ENCODE data around the gene AMPD1.

GRCh38 chr1:114723915-114724314 is 28.6 kb upstream of the AMPD1 start:
- TF ChIP-seq ZBTB7A (CRISPR knock-in tag; IDR thresholded peaks at IDR 0.05) = no peak
- no peak for TF ChIP-seq ZSCAN21 (CRISPR knock-in tag; IDR thresholded peaks at IDR 0.05; ENCODE audit: borderline replicate concordance)
- TF ChIP-seq SMARCE1 (IDR thresholded peaks at IDR 0.05; ENCODE audit: borderline replicate concordance) = no peak
- no peak for TF ChIP-seq BHLHE40 (IDR thresholded peaks at IDR 0.05; ENCODE audit: low read length)
- TF ChIP-seq CTCF (CRISPR knock-in tag; IDR thresholded peaks at IDR 0.05) = no peak
- TF ChIP-seq GTF2F1 (IDR thresholded peaks at IDR 0.05; ENCODE audit: low read length) = no peak
- no peak for TF ChIP-seq FOXK2 (IDR thresholded peaks at IDR 0.05)
- TF ChIP-seq ZNF777 (CRISPR knock-in tag; IDR thresholded peaks at IDR 0.05) = no peak
- no peak for TF ChIP-seq ZMYM4 (CRISPR knock-in tag; IDR thresholded peaks at IDR 0.05)
- TF ChIP-seq POLR2A (IDR thresholded peaks at IDR 0.05; ENCODE audit: insufficient read depth in 1 of 2, low read depth in 2 of 2, low read length in 2 of 2) = no peak
- no peak for TF ChIP-seq JUND (CRISPR knock-in tag; IDR thresholded peaks at IDR 0.05)
- no peak for TF ChIP-seq RNF219 (CRISPR knock-in tag; IDR thresholded peaks at IDR 0.05)
- no peak for TF ChIP-seq BORCS8-MEF2B (CRISPR knock-in tag; IDR thresholded peaks at IDR 0.05)
- TF ChIP-seq TCF12 (IDR thresholded peaks at IDR 0.05) = no peak
- TF ChIP-seq TCF12 (CRISPR knock-in tag; IDR thresholded peaks at IDR 0.05) = no peak
